ENCODE measurements around the gene CCL8. TPM values are rescaled to one million over a fixed set of nuclear protein-coding genes. Genes with fewer than 3 reads are reported as not detected.

Gene CCL8
- total RNA-seq, 1 donor from 2014 or later, result not detected

- Mint-ChIP-seq H3K27ac (ENCODE audit: unreplicated experiment) (no peak overlapping the region), H3K4me3 (ENCODE audit: unreplicated experiment) (no peak overlapping the region), H3K36me3 (ENCODE audit: unreplicated experiment) (peaks cover 9% of the 10 kb centered on the region), H3K9me3 (ENCODE audit: unreplicated experiment) (peaks cover 2% of the 10 kb centered on the region), H3K4me1 (ENCODE audit: low read depth, unreplicated experiment) (no peaks in the 10 kb centered on the region), H3K27me3 (ENCODE audit: unreplicated experiment) (peaks cover 4% of the 10 kb centered on the region)
- no peak for DNase-seq
- TF ChIP-seq, protein P1, sequence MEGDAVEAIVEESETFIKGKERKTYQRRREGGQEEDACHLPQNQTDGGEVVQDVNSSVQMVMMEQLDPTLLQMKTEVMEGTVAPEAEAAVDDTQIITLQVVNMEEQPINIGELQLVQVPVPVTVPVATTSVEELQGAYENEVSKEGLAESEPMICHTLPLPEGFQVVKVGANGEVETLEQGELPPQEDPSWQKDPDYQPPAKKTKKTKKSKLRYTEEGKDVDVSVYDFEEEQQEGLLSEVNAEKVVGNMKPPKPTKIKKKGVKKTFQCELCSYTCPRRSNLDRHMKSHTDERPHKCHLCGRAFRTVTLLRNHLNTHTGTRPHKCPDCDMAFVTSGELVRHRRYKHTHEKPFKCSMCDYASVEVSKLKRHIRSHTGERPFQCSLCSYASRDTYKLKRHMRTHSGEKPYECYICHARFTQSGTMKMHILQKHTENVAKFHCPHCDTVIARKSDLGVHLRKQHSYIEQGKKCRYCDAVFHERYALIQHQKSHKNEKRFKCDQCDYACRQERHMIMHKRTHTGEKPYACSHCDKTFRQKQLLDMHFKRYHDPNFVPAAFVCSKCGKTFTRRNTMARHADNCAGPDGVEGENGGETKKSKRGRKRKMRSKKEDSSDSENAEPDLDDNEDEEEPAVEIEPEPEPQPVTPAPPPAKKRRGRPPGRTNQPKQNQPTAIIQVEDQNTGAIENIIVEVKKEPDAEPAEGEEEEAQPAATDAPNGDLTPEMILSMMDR (IDR thresholded peaks at IDR 0.05; ENCODE audit: partially characterized antibody, unreplicated experiment), result no peak
These were observed 14.2 kb upstream of the CCL8 start for GRCh38 chr17:34305061-34305460.

GRCh38 chr17:34305606-34306005 lies 13.6 kb upstream of the CCL8 start:
- no peak for DNase-seq
- Mint-ChIP-seq H3K27me3 (ENCODE audit: unreplicated experiment) (peaks cover 4% of the 10 kb centered on the region), H3K27ac (ENCODE audit: unreplicated experiment) (no peak overlapping the region), H3K4me3 (ENCODE audit: unreplicated experiment) (no peak overlapping the region), H3K36me3 (ENCODE audit: unreplicated experiment) (peaks cover 9% of the 10 kb centered on the region), H3K9me3 (ENCODE audit: unreplicated experiment) (peaks cover 2% of the 10 kb centered on the region), H3K4me1 (ENCODE audit: low read depth, unreplicated experiment) (no peaks in the 10 kb centered on the region)
- TF ChIP-seq, protein P1 (IDR thresholded peaks at IDR 0.05; ENCODE audit: partially characterized antibody, unreplicated experiment), result no peak

GRCh38 chr17:34306466-34306865 lies 12.8 kb upstream of the CCL8 start:
- Mint-ChIP-seq H3K4me3 (ENCODE audit: unreplicated experiment) (no peak overlapping the region), H3K4me1 (ENCODE audit: low read depth, unreplicated experiment) (no peaks in the 10 kb centered on the region), H3K36me3 (ENCODE audit: unreplicated experiment) (peaks cover 5% of the 10 kb centered on the region), H3K27ac (ENCODE audit: unreplicated experiment) (no peak overlapping the region), H3K27me3 (ENCODE audit: unreplicated experiment) (peaks cover 4% of the 10 kb centered on the region), H3K9me3 (ENCODE audit: unreplicated experiment) (peaks cover 4% of the 10 kb centered on the region)
- TF ChIP-seq, protein P1 (IDR thresholded peaks at IDR 0.05; ENCODE audit: partially characterized antibody, unreplicated experiment), result no peak
- DNase-seq, result no peak

DNA sequence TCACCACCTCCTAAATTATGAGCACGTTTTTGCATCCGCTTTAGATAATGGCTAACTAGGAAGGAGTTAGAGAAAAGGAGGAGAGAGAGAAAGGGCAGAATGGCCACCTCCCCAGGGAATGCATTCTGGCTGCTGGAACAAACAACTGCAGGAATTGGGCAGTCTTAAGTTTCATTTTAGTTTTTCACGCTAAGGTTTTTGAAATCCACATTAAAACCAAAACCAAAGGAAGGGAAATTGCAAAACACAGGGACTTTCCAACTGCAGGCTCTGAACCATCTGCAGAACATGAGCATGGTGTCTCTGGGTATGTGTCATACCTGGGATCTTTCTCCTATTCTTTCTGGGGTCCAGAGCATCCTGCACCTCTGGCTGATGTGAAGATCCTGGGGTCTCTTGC lies 12.1 kb upstream of the CCL8 start:
- Mint-ChIP-seq H3K4me1 (ENCODE audit: low read depth, unreplicated experiment) (no peaks in the 10 kb centered on the region), H3K27me3 (ENCODE audit: unreplicated experiment) (peaks cover 4% of the 10 kb centered on the region), H3K4me3 (ENCODE audit: unreplicated experiment) (no peak overlapping the region), H3K27ac (ENCODE audit: unreplicated experiment) (no peak overlapping the region), H3K36me3 (ENCODE audit: unreplicated experiment) (peaks cover 5% of the 10 kb centered on the region), H3K9me3 (ENCODE audit: unreplicated experiment) (peaks cover 4% of the 10 kb centered on the region)
- TF ChIP-seq, protein P1 (IDR thresholded peaks at IDR 0.05; ENCODE audit: partially characterized antibody, unreplicated experiment), result no peak
- DNase-seq, result no peak

GRCh38 chr17:34308371-34308770 lies 10.9 kb upstream of the CCL8 start:
- Mint-ChIP-seq H3K4me1 (ENCODE audit: low read depth, unreplicated experiment) (no peaks in the 10 kb centered on the region), H3K27ac (ENCODE audit: unreplicated experiment) (no peak overlapping the region), H3K4me3 (ENCODE audit: unreplicated experiment) (no peak overlapping the region), H3K9me3 (ENCODE audit: unreplicated experiment) (peaks cover 4% of the 10 kb centered on the region), H3K36me3 (ENCODE audit: unreplicated experiment) (peaks cover 5% of the 10 kb centered on the region), H3K27me3 (ENCODE audit: unreplicated experiment) (peaks cover 4% of the 10 kb centered on the region)
- TF ChIP-seq, protein P1 (IDR thresholded peaks at IDR 0.05; ENCODE audit: partially characterized antibody, unreplicated experiment), result no peak
- DNase-seq, result no peak

All from glutamatergic neuron (in vitro differentiated cells).